ENCODE data around the gene DPY19L3.

DNA sequence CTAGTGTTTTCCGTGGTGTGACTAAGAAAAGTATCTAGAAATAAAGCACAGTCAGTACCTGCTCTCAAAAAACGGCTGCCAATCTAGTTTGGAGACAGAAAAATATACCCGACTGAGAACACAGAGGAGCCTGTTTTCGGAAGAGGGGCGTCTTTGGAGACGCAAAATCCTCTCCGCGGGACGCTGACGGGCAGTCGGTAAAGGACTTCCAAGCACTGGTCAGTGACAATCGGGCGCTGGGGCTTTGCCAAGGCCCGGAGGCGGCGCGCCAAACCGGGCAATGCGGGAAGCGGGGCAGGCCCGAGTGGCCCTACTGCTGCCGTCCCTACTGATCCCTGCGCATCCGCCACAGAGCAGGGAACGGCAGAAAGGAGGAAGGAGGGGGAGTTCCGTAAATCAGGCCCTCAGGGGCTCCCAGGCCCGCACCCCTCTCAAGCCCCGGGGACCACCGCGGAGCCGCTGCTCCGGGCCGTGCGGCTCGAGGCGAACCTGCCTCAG, 588 bp upstream of the DPY19L3 start:
- TF ChIP-seq, protein P1, sequence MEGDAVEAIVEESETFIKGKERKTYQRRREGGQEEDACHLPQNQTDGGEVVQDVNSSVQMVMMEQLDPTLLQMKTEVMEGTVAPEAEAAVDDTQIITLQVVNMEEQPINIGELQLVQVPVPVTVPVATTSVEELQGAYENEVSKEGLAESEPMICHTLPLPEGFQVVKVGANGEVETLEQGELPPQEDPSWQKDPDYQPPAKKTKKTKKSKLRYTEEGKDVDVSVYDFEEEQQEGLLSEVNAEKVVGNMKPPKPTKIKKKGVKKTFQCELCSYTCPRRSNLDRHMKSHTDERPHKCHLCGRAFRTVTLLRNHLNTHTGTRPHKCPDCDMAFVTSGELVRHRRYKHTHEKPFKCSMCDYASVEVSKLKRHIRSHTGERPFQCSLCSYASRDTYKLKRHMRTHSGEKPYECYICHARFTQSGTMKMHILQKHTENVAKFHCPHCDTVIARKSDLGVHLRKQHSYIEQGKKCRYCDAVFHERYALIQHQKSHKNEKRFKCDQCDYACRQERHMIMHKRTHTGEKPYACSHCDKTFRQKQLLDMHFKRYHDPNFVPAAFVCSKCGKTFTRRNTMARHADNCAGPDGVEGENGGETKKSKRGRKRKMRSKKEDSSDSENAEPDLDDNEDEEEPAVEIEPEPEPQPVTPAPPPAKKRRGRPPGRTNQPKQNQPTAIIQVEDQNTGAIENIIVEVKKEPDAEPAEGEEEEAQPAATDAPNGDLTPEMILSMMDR (conservative IDR thresholded peaks at IDR 0.05; ENCODE audit: low read depth, low read length): no peak
- TF ChIP-seq RFX5 (IDR thresholded peaks at IDR 0.05; ENCODE audit: low read depth, low read length): no peak
- TF ChIP-seq, protein P2, sequence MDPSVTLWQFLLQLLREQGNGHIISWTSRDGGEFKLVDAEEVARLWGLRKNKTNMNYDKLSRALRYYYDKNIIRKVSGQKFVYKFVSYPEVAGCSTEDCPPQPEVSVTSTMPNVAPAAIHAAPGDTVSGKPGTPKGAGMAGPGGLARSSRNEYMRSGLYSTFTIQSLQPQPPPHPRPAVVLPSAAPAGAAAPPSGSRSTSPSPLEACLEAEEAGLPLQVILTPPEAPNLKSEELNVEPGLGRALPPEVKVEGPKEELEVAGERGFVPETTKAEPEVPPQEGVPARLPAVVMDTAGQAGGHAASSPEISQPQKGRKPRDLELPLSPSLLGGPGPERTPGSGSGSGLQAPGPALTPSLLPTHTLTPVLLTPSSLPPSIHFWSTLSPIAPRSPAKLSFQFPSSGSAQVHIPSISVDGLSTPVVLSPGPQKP (IDR thresholded peaks at IDR 0.05; ENCODE audit: borderline replicate concordance, low read depth, low read length): no peak
- TF ChIP-seq RCOR1 (IDR thresholded peaks at IDR 0.05; ENCODE audit: insufficient replicate concordance, low read length): no peak
- no peak for TF ChIP-seq POLR2A (IDR thresholded peaks at IDR 0.05; ENCODE audit: low read depth, low read length)
- no peak for TF ChIP-seq CEBPB (IDR thresholded peaks at IDR 0.05; ENCODE audit: low read depth, low read length)
- TF ChIP-seq RAD21 (IDR thresholded peaks at IDR 0.05; ENCODE audit: low read length): no peak

All from IMR-90 (cell line).